ENCODE measurements around the gene RTN4IP1.
"Not testable (repeated sequence)": the region's sequence is repeated elsewhere in the genome, so short reads cannot be mapped to it uniquely, and the experiment has no call there.

RTN4IP1 gene

GRCh38 chr6:106568530-106568929, 60.8 kb downstream of the RTN4IP1 start:
- no peaks in the 10 kb centered on the region for H3K27me3 ChIP-seq (replicated peaks; ENCODE audit: control insufficient read depth, insufficient read depth, low read length, poor library complexity, severe bottlenecking)
- no peak overlapping the region for H3K27ac ChIP-seq (ENCODE audit: insufficient read depth, low read length, poor library complexity, severe bottlenecking)
- H3K36me3 ChIP-seq (ENCODE audit: control insufficient read depth, insufficient read depth, low read length) = peaks cover 53% of the 10 kb centered on the region
- no peaks in the 10 kb centered on the region for H3K4me1 ChIP-seq (ENCODE audit: control insufficient read depth, insufficient read depth, low read length, poor library complexity, severe bottlenecking)
- no peaks in the 10 kb centered on the region for H3K9me3 ChIP-seq (ENCODE audit: control insufficient read depth, low read length)
- H3K4me3 ChIP-seq (ENCODE audit: insufficient read depth, low read depth, low read length, poor library complexity, severe bottlenecking) = no peak overlapping the region
- no peak for DNase-seq

GRCh38 chr6:106564476-106564875, 64.8 kb downstream of the RTN4IP1 start:
- Histone ChIP-seq H3K4me1 (ENCODE audit: control insufficient read depth, insufficient read depth, low read length, poor library complexity, severe bottlenecking) (no peaks in the 10 kb centered on the region), H3K27me3 (replicated peaks; ENCODE audit: control insufficient read depth, insufficient read depth, low read length, poor library complexity, severe bottlenecking) (no peaks in the 10 kb centered on the region), H3K9me3 (ENCODE audit: control insufficient read depth, low read length) (no peaks in the 10 kb centered on the region), H3K36me3 (ENCODE audit: control insufficient read depth, insufficient read depth, low read length) (peaks cover 80% of the 10 kb centered on the region), H3K4me3 (ENCODE audit: insufficient read depth, low read depth, low read length, poor library complexity, severe bottlenecking) (no peak overlapping the region), H3K27ac (ENCODE audit: insufficient read depth, low read length, poor library complexity, severe bottlenecking) (no peak overlapping the region)
- no peak for DNase-seq

- no peaks in the 10 kb centered on the region for H3K4me1 ChIP-seq (ENCODE audit: control insufficient read depth, insufficient read depth, low read length, poor library complexity, severe bottlenecking)
- H3K36me3 ChIP-seq (ENCODE audit: control insufficient read depth, insufficient read depth, low read length) = peaks cover 83% of the 10 kb centered on the region
- H3K27ac ChIP-seq (ENCODE audit: insufficient read depth, low read length, poor library complexity, severe bottlenecking) = no peak overlapping the region
- no peak overlapping the region for H3K4me3 ChIP-seq (ENCODE audit: insufficient read depth, low read depth, low read length, poor library complexity, severe bottlenecking)
- no peaks in the 10 kb centered on the region for H3K9me3 ChIP-seq (ENCODE audit: control insufficient read depth, low read length)
- H3K27me3 ChIP-seq (replicated peaks; ENCODE audit: control insufficient read depth, insufficient read depth, low read length, poor library complexity, severe bottlenecking) = no peaks in the 10 kb centered on the region
- no peak for DNase-seq
These were observed 65.7 kb downstream of the RTN4IP1 start for GRCh38 chr6:106563614-106564013.

GRCh38 chr6:106561686-106562405, 67.5 kb downstream of the RTN4IP1 start:
- Histone ChIP-seq H3K4me1 (ENCODE audit: control insufficient read depth, insufficient read depth, low read length, poor library complexity, severe bottlenecking) (no peaks in the 10 kb centered on the region), H3K4me3 (ENCODE audit: insufficient read depth, low read depth, low read length, poor library complexity, severe bottlenecking) (no peak overlapping the region), H3K27me3 (replicated peaks; ENCODE audit: control insufficient read depth, insufficient read depth, low read length, poor library complexity, severe bottlenecking) (no peaks in the 10 kb centered on the region), H3K9me3 (ENCODE audit: control insufficient read depth, low read length) (no peaks in the 10 kb centered on the region), H3K27ac (ENCODE audit: insufficient read depth, low read length, poor library complexity, severe bottlenecking) (no peak overlapping the region), H3K36me3 (ENCODE audit: control insufficient read depth, insufficient read depth, low read length) (peaks cover 80% of the 10 kb centered on the region)
- DNase-seq = no peak

DNA sequence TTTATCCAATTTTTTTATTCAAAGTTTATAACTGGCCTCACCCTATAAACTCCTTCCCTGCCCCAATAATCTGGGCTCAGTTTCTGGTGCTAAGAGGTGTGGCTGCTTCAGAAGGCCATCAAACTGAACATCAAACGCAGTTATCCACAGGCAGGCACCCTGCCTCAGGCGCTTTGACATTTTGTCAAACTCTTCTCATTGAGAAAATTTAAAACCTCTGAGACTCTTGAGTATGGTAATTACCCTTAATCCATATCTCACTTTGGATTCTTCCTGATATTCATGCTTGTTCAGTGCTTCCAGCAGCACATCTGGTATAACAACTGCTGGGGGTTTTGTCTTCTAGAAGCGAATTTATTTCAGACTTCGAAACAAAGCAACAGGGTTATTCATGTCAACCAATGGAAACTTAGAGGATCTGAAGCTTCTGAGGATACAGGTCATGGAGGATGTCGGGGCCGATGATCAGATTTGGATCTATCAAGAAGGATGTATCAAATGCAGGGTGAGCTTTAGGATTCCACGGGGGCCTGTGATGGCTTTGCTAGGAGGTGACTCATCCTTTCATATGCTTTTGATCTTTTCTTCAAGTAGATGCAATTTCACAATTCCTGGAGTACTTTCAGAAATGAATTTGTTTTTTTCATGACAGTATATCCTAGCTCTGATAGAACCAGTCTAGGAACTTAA, 68.2 kb downstream of the RTN4IP1 start:
- no peaks in the 10 kb centered on the region for H3K27me3 ChIP-seq (replicated peaks; ENCODE audit: control insufficient read depth, insufficient read depth, low read length, poor library complexity, severe bottlenecking)
- no peaks in the 10 kb centered on the region for H3K4me1 ChIP-seq (ENCODE audit: control insufficient read depth, insufficient read depth, low read length, poor library complexity, severe bottlenecking)
- peaks cover 78% of the 10 kb centered on the region for H3K36me3 ChIP-seq (ENCODE audit: control insufficient read depth, insufficient read depth, low read length)
- no peaks in the 10 kb centered on the region for H3K9me3 ChIP-seq (ENCODE audit: control insufficient read depth, low read length)
- H3K27ac ChIP-seq (ENCODE audit: insufficient read depth, low read length, poor library complexity, severe bottlenecking) = no peak overlapping the region
- DNase-seq = no peak
- no peak overlapping the region for H3K4me3 ChIP-seq (ENCODE audit: insufficient read depth, low read depth, low read length, poor library complexity, severe bottlenecking)

- not testable (repeated sequence) for H3K4me1 ChIP-seq (ENCODE audit: control insufficient read depth, insufficient read depth, low read length, poor library complexity, severe bottlenecking); H3K27me3 ChIP-seq (replicated peaks; ENCODE audit: control insufficient read depth, insufficient read depth, low read length, poor library complexity, severe bottlenecking); H3K9me3 ChIP-seq (ENCODE audit: control insufficient read depth, low read length); H3K4me3 ChIP-seq (ENCODE audit: insufficient read depth, low read depth, low read length, poor library complexity, severe bottlenecking); DNase-seq; H3K27ac ChIP-seq (ENCODE audit: insufficient read depth, low read length, poor library complexity, severe bottlenecking)
- H3K36me3 ChIP-seq (ENCODE audit: control insufficient read depth, insufficient read depth, low read length) = peaks cover 71% of the 10 kb centered on the region
These were observed 69.6 kb downstream of the RTN4IP1 start for GRCh38 chr6:106559659-106560058.

DNA sequence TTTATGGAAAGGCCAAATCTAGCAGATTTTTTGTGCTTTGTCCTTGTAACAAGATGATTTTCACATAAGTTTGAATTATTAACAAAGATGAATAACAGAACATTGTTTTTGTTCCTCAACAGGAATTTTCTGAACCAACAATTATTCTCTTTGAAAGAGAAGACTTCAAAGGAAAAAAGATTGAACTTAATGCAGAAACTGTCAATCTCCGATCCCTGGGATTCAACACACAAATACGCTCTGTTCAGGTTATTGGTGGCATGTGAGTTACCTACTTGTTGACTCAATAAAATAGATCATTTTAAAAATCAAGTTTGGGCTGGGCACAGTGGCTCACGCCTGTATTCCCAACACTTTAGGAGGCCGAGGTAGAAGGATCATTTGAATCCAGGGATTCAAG, 70.9 kb downstream of the RTN4IP1 start:
- Histone ChIP-seq H3K27me3 (replicated peaks; ENCODE audit: control insufficient read depth, insufficient read depth, low read length, poor library complexity, severe bottlenecking) (no peaks in the 10 kb centered on the region), H3K36me3 (ENCODE audit: control insufficient read depth, insufficient read depth, low read length) (peaks cover 71% of the 10 kb centered on the region), H3K4me3 (ENCODE audit: insufficient read depth, low read depth, low read length, poor library complexity, severe bottlenecking) (no peak overlapping the region), H3K27ac (ENCODE audit: insufficient read depth, low read length, poor library complexity, severe bottlenecking) (no peak overlapping the region), H3K4me1 (ENCODE audit: control insufficient read depth, insufficient read depth, low read length, poor library complexity, severe bottlenecking) (no peaks in the 10 kb centered on the region), H3K9me3 (ENCODE audit: control insufficient read depth, low read length) (no peaks in the 10 kb centered on the region)
- DNase-seq = no peak

DNA sequence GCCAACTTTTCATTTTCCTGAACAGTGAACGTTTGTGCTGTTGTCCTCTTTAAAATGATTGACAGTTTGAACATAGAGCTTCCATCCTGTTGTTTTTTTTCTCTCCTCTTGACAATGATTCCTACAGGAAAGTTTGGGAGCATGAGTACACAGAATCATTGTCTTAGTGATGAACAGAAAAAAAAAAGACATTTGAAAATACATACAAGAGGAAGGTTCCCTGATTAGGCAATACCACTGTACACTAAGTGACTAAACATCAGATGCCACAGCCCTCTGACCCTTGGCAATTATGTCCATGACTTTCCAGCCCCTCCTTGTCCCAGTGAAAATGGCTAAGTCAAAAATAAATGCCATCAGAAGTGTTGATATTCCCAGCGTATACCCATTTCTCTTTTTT, 71.5 kb downstream of the RTN4IP1 start:
- Histone ChIP-seq H3K9me3 (ENCODE audit: control insufficient read depth, low read length) (no peaks in the 10 kb centered on the region), H3K27me3 (replicated peaks; ENCODE audit: control insufficient read depth, insufficient read depth, low read length, poor library complexity, severe bottlenecking) (no peaks in the 10 kb centered on the region), H3K36me3 (ENCODE audit: control insufficient read depth, insufficient read depth, low read length) (peaks cover 70% of the 10 kb centered on the region), H3K4me1 (ENCODE audit: control insufficient read depth, insufficient read depth, low read length, poor library complexity, severe bottlenecking) (no peaks in the 10 kb centered on the region), H3K27ac (ENCODE audit: insufficient read depth, low read length, poor library complexity, severe bottlenecking) (no peak overlapping the region), H3K4me3 (ENCODE audit: insufficient read depth, low read depth, low read length, poor library complexity, severe bottlenecking) (no peak overlapping the region)
- DNase-seq = no peak

- Histone ChIP-seq H3K9me3 (ENCODE audit: control insufficient read depth, low read length) (no peaks in the 10 kb centered on the region), H3K4me1 (ENCODE audit: control insufficient read depth, insufficient read depth, low read length, poor library complexity, severe bottlenecking) (no peaks in the 10 kb centered on the region), H3K27me3 (replicated peaks; ENCODE audit: control insufficient read depth, insufficient read depth, low read length, poor library complexity, severe bottlenecking) (no peaks in the 10 kb centered on the region), H3K4me3 (ENCODE audit: insufficient read depth, low read depth, low read length, poor library complexity, severe bottlenecking) (no peak overlapping the region), H3K36me3 (ENCODE audit: control insufficient read depth, insufficient read depth, low read length) (peaks cover 67% of the 10 kb centered on the region), H3K27ac (ENCODE audit: insufficient read depth, low read length, poor library complexity, severe bottlenecking) (no peak overlapping the region)
- DNase-seq = no peak
These were observed 72.8 kb downstream of the RTN4IP1 start for GRCh38 chr6:106556368-106556960.

DNA sequence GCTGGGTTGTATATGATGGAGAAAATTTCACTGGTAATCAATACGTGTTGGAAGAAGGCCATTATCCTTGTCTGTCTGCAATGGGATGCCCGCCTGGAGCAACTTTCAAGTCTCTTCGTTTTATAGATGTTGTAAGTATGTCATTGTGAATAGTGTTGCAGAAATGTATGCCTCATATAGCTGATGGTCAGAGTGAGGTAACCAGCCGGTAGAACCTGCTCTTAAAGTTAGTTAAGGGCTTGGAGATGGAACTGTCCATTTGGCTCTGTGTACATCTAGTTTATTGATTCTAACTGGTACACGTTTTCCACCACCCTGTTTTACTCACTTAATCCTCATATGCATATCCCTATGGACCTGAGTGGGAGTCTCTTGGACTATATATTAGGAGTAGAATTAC, 73.5 kb downstream of the RTN4IP1 start:
- no peak for DNase-seq
- Histone ChIP-seq H3K4me1 (ENCODE audit: control insufficient read depth, insufficient read depth, low read length, poor library complexity, severe bottlenecking) (no peaks in the 10 kb centered on the region), H3K4me3 (ENCODE audit: insufficient read depth, low read depth, low read length, poor library complexity, severe bottlenecking) (no peak overlapping the region), H3K9me3 (ENCODE audit: control insufficient read depth, low read length) (no peaks in the 10 kb centered on the region), H3K27ac (ENCODE audit: insufficient read depth, low read length, poor library complexity, severe bottlenecking) (no peak overlapping the region), H3K36me3 (ENCODE audit: control insufficient read depth, insufficient read depth, low read length) (peaks cover 67% of the 10 kb centered on the region), H3K27me3 (replicated peaks; ENCODE audit: control insufficient read depth, insufficient read depth, low read length, poor library complexity, severe bottlenecking) (no peaks in the 10 kb centered on the region)

Measured in effector memory CD4-positive, alpha-beta T cell (primary cell).